ENCODE measurements around the gene EFR3B.
"Not testable (repeated sequence)": the region's sequence is repeated elsewhere in the genome, so short reads cannot be mapped to it uniquely, and the experiment has no call there.

GRCh38 chr2:25150993-25151392 lies 109.1 kb downstream of the EFR3B start:
- TF ChIP-seq, protein P1, sequence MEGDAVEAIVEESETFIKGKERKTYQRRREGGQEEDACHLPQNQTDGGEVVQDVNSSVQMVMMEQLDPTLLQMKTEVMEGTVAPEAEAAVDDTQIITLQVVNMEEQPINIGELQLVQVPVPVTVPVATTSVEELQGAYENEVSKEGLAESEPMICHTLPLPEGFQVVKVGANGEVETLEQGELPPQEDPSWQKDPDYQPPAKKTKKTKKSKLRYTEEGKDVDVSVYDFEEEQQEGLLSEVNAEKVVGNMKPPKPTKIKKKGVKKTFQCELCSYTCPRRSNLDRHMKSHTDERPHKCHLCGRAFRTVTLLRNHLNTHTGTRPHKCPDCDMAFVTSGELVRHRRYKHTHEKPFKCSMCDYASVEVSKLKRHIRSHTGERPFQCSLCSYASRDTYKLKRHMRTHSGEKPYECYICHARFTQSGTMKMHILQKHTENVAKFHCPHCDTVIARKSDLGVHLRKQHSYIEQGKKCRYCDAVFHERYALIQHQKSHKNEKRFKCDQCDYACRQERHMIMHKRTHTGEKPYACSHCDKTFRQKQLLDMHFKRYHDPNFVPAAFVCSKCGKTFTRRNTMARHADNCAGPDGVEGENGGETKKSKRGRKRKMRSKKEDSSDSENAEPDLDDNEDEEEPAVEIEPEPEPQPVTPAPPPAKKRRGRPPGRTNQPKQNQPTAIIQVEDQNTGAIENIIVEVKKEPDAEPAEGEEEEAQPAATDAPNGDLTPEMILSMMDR (conservative IDR thresholded peaks at IDR 0.05; ENCODE audit: low read length) = not testable (repeated sequence)
- not testable (repeated sequence) for TF ChIP-seq EZH2phosphoT487 (IDR thresholded peaks at IDR 0.05; ENCODE audit: borderline replicate concordance, low read depth, low read length)

Measured in OCI-LY7 (cell line).